Liver (tissue), 9 donors: ENCODE results near the gene ATG16L1. TPM values are rescaled to one million over a fixed set of nuclear protein-coding genes. Genes with fewer than 3 reads are reported as not detected.

Source experiments
- DNase-seq: peaks from one replicate; pipeline ENCODE4 v3.0.0-alpha.2; 2017; ENCODE audit warnings: low spot score
- H3K27ac ChIP-seq, 2 donors: one replicate each; pipeline ENCODE4 v1.7.0; 2013; ENCODE audit warnings: inconsistent platforms in 2 of 2, low read length in 2 of 2, control low read depth in 1 of 2, low read depth in 1 of 2, mild to moderate bottlenecking in 1 of 2
- H3K27me3 ChIP-seq, 4 donors: one replicate each; pipeline versions ENCODE4 v1.6.1 to v1.7.0; 2013; ENCODE audit warnings: low read length in 3 of 4, inconsistent platforms in 1 of 4, mild to moderate bottlenecking in 1 of 4, moderate library complexity in 1 of 4; ENCODE audit not compliant: control insufficient read depth in 4 of 4, insufficient read depth in 4 of 4
- H3K36me3 ChIP-seq, 4 donors: one replicate each; pipeline versions ENCODE4 v1.6.1 to v1.7.0; 2013; ENCODE audit warnings: low read length in 3 of 4, mild to moderate bottlenecking in 3 of 4, low read depth in 1 of 4, moderate library complexity in 1 of 4; ENCODE audit not compliant: control insufficient read depth in 4 of 4, insufficient read depth in 3 of 4
- H3K4me1 ChIP-seq, 4 donors: one replicate each; pipeline versions ENCODE4 v1.6.1 to v1.7.0; 2013; ENCODE audit warnings: low read length in 3 of 4, mild to moderate bottlenecking in 3 of 4, moderate library complexity in 1 of 4; ENCODE audit not compliant: control insufficient read depth in 4 of 4, insufficient read depth in 4 of 4
- H3K4me3 ChIP-seq, 3 donors: one replicate each; pipeline versions ENCODE4 v1.6.1 to v1.7.0; 2013; ENCODE audit warnings: low read length in 3 of 3, control low read depth in 1 of 3, low read depth in 1 of 3, mild to moderate bottlenecking in 1 of 3
- H3K9ac ChIP-seq, 2 donors: one replicate each; pipeline ENCODE4 v1.7.0; 2013; ENCODE audit warnings: low read length in 2 of 2, mild to moderate bottlenecking in 2 of 2, moderate library complexity in 2 of 2, control low read depth in 1 of 2, low read depth in 1 of 2
- H3K9me3 ChIP-seq, 4 donors: one replicate each; pipeline versions ENCODE4 v1.6.1 to v1.7.0; 2013; ENCODE audit warnings: low read length in 3 of 4; ENCODE audit not compliant: control insufficient read depth in 4 of 4
- FOXA1 ChIP-seq: IDR thresholded peaks from 2 replicates; pipeline ENCODE4 v1.6.1; 2016; ENCODE audit warnings: antibody characterized with exemption
- FOXA2 ChIP-seq: IDR thresholded peaks from 2 replicates; pipeline ENCODE4 v1.6.1; 2016; ENCODE audit warnings: antibody characterized with exemption
- GABPA ChIP-seq, 2 donors: IDR thresholded peaks in 1 of 2; conservative IDR thresholded peaks in 1 of 2; 2 replicates each; pipeline ENCODE4 v1.6.1; 2016; ENCODE audit warnings: antibody characterized with exemption in 2 of 2, mild to moderate bottlenecking in 1 of 2, moderate library complexity in 1 of 2
- HNF4A ChIP-seq, 2 donors: conservative IDR thresholded peaks; 2 replicates each; pipeline ENCODE4 v1.6.1; 2016; ENCODE audit warnings: antibody characterized with exemption in 2 of 2, mild to moderate bottlenecking in 2 of 2
- NR2F2 ChIP-seq: IDR thresholded peaks from 2 replicates; pipeline ENCODE4 v1.6.1; 2016; ENCODE audit warnings: antibody characterized with exemption
- YY1 ChIP-seq: IDR thresholded peaks from 2 replicates; pipeline ENCODE4 v1.6.1; 2016; ENCODE audit warnings: antibody characterized with exemption, mild to moderate bottlenecking
- WGBS: extraction: QIAGEN DNeasy Blood & Tissue Kit; methylation state at CpG from one replicate; pipeline ENCODE4 v1.1.7; 2013; 5-methylcytosine and 5-hydroxymethylcytosine counted together
- polyA plus RNA-seq, 2 donors: library from polyadenylated mRNA; stranded (reverse) in 1 of 2; unstranded in 1 of 2; fragments of 200-250 nt in 1 of 2; fragments of >200 nt in 1 of 2; fragmentation: Nextera tagmentation in 1 of 2; extraction: Ambion mirVana in 1 of 2; gene quantifications; one replicate each; pipeline versions ENCODE4 v1.2.1 to v1.2.3, GENCODE V29; 2013 to 2015
- total RNA-seq, 2 donors: library from RNA; depleted of rRNA; stranded (reverse); fragments of >200 nt; gene quantifications; one replicate each; pipeline ENCODE4 v1.2.3, GENCODE V29; 2014
- TF ChIP-seq, protein P1 (sequence below): IDR thresholded peaks from 2 replicates; pipeline ENCODE4 v1.6.1; 2016; ENCODE audit warnings: antibody characterized with exemption, mild to moderate bottlenecking
- TF ChIP-seq, protein P2 (sequence below): fragments of 150-350 bp; IDR thresholded peaks from 2 replicates; pipeline ENCODE4 v1.5.1; 2017; ENCODE audit warnings: improper control_type of control experiment, low read depth, low read length; ENCODE audit not compliant: missing input control
- donor health status: healthy.
- donor health status: healthy.
- donor health status: healthy.
- donor health status: healthy.
- donor health status: healthy.

The ATG16L1 gene
- total and polyA plus RNA-seq, 4 donors, result 6.4 to 22.8 (median 15.7) TPM

DNA sequence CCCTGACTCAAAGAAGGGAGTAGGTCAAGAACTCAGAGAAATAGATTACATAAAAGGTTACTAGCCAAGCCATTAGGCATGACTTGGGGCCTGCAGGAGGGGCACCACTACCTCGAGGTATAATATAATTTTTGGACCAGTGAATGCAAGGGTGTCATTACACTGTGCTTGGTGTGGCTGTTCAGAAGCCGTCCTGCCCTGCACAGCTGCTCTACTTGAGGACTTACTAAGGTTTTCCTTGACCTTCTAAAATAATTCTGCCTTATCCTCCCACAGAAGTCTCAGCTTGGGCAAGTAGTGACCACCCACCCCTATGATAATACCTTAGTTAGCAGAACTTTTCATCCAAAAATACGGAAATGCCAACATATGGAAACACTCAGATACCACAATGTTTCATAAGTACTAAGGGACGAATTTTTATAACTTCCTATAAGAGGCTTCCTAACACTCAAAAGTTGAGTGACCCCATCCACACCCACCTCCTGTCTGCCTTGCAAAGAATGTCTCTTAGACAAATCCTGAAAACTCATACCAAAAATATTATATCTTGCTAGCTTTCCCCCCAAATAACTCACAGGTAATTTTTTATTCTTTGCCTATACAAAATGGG, 17.7 kb upstream of the ATG16L1 start:
- TF ChIP-seq YY1, result no peak
- no peaks in the 10 kb centered on the region for H3K27me3 ChIP-seq
- 60% methylated on average over 4 of the region's 4 CpGs for WGBS
- H3K9me3 ChIP-seq, result no peaks in the 10 kb centered on the region
- no peak overlapping the region for H3K9ac ChIP-seq
- H3K27ac ChIP-seq, result no peak overlapping the region
- DNase-seq, result no peak
- no peaks in the 10 kb centered on the region for H3K36me3 ChIP-seq
- H3K4me3 ChIP-seq, result no peak overlapping the region
- no peaks in the 10 kb centered on the region for H3K4me1 ChIP-seq

DNA sequence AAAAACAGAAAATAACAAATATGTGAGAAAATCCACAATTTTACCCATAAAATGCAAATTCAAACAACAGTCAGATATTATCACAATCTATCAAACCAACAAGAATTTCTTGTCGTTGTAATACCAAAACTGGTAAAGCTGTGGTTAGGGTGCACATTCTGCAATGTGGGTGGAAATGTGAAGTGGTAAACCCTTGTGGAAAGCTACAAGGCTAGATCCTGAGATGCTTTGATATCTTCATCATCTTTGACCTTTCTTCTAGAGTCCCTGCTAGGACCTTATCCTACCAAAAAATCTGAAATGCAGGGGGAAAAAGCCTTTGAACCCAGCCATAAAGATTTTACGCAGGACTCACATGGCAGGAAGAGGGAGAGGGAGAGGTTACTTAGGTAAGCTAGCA, 17.2 kb upstream of the ATG16L1 start:
- TF ChIP-seq HNF4A (conservative IDR thresholded peaks at IDR 0.05) (no peak), NR2F2 (no peak)
- TF ChIP-seq, protein P1, sequence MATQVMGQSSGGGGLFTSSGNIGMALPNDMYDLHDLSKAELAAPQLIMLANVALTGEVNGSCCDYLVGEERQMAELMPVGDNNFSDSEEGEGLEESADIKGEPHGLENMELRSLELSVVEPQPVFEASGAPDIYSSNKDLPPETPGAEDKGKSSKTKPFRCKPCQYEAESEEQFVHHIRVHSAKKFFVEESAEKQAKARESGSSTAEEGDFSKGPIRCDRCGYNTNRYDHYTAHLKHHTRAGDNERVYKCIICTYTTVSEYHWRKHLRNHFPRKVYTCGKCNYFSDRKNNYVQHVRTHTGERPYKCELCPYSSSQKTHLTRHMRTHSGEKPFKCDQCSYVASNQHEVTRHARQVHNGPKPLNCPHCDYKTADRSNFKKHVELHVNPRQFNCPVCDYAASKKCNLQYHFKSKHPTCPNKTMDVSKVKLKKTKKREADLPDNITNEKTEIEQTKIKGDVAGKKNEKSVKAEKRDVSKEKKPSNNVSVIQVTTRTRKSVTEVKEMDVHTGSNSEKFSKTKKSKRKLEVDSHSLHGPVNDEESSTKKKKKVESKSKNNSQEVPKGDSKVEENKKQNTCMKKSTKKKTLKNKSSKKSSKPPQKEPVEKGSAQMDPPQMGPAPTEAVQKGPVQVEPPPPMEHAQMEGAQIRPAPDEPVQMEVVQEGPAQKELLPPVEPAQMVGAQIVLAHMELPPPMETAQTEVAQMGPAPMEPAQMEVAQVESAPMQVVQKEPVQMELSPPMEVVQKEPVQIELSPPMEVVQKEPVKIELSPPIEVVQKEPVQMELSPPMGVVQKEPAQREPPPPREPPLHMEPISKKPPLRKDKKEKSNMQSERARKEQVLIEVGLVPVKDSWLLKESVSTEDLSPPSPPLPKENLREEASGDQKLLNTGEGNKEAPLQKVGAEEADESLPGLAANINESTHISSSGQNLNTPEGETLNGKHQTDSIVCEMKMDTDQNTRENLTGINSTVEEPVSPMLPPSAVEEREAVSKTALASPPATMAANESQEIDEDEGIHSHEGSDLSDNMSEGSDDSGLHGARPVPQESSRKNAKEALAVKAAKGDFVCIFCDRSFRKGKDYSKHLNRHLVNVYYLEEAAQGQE, result no peak
- DNase-seq, result no peak
- H3K36me3 ChIP-seq, result no peaks in the 10 kb centered on the region
- WGBS, result 83% methylated on average over 2 of the region's 2 CpGs
- H3K4me3 ChIP-seq, result no peak overlapping the region
- no peak overlapping the region for H3K9ac ChIP-seq
- no peaks in the 10 kb centered on the region for H3K27me3 ChIP-seq
- H3K27ac ChIP-seq, result no peak overlapping the region
- peaks cover 0 to 3% (median 0%) of the 10 kb centered on the region in 4 donors for H3K9me3 ChIP-seq
- no peaks in the 10 kb centered on the region for H3K4me1 ChIP-seq

DNA sequence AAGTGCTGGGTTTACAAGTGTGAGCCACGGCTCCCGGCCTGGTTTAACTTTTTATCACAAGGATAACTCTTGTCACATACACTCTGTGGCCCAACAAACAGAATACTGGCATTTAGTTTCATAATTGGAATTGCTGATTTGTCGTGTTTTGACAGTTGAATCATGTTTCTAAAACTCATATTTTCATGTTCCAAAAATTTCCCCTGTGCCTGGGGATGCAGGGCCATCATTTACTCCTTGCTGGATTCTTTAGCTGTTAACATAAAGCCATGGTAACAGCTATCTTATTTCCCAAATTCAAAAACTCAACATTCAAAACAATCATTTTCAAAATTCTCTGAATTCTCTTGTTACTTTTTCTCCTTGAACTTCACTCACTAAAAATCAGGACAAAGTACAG, 16.5 kb upstream of the ATG16L1 start:
- H3K27me3 ChIP-seq, result no peaks in the 10 kb centered on the region
- no peaks in the 10 kb centered on the region for H3K36me3 ChIP-seq
- DNase-seq, result no peak
- H3K4me1 ChIP-seq, result no peaks in the 10 kb centered on the region
- H3K27ac ChIP-seq, result no peak overlapping the region
- H3K9ac ChIP-seq, result no peak overlapping the region
- H3K4me3 ChIP-seq, result no peak overlapping the region
- peaks cover 0 to 3% (median 0%) of the 10 kb centered on the region in 4 donors for H3K9me3 ChIP-seq
- TF ChIP-seq, protein P2, sequence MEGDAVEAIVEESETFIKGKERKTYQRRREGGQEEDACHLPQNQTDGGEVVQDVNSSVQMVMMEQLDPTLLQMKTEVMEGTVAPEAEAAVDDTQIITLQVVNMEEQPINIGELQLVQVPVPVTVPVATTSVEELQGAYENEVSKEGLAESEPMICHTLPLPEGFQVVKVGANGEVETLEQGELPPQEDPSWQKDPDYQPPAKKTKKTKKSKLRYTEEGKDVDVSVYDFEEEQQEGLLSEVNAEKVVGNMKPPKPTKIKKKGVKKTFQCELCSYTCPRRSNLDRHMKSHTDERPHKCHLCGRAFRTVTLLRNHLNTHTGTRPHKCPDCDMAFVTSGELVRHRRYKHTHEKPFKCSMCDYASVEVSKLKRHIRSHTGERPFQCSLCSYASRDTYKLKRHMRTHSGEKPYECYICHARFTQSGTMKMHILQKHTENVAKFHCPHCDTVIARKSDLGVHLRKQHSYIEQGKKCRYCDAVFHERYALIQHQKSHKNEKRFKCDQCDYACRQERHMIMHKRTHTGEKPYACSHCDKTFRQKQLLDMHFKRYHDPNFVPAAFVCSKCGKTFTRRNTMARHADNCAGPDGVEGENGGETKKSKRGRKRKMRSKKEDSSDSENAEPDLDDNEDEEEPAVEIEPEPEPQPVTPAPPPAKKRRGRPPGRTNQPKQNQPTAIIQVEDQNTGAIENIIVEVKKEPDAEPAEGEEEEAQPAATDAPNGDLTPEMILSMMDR, result no peak
- TF ChIP-seq FOXA1 (no peak), GABPA (IDR thresholded peaks at IDR 0.05 in 1 of 2, conservative IDR thresholded peaks at IDR 0.05 in 1 of 2) (no peak), FOXA2 (no peak), YY1 (no peak), NR2F2 (no peak)
- 90% methylated on average over 3 of the region's 3 CpGs for WGBS
